DOHH2 (cell line): ENCODE data around the gene EPB41L5.

ENCODE experiments used
- EZH2phosphoT487 ChIP-seq: fragments of 200-600 bp; sonication (generic); IDR thresholded peaks from 2 replicates; pipeline ENCODE4 v1.6.1; 2017; ENCODE audit warnings: borderline replicate concordance, mild to moderate bottlenecking, antibody characterized with exemption, low read length, moderate library complexity, mixed read lengths
- TF ChIP-seq, protein P1 (sequence below): fragments of 200-600 bp; sonication (generic); IDR thresholded peaks from one replicate; pipeline ENCODE4 v1.5.1; 2014; ENCODE audit warnings: antibody characterized with exemption, mild to moderate bottlenecking, low read depth, low read length; ENCODE audit not compliant: poor library complexity, severe bottlenecking

DNA sequence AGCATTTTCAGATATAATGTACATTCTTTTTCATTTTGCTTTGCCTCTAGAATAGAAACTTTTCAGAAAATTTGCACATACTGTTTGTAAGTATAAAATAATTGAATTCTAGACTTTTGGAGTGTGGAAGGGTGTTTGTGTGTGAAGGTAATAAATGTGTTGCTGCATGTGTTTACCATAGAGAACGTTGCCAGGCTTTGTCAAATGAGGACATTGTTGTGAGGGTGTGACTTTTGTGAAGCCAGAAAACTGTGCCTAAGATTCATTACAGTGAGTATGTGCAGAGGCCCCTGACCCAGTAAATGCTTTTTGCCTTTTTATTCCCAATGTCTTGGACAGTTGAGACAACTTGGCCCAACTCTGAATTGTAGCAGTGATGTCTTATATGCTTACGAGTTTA lies 30.4 kb upstream of the EPB41L5 start:
- TF ChIP-seq, protein P1, sequence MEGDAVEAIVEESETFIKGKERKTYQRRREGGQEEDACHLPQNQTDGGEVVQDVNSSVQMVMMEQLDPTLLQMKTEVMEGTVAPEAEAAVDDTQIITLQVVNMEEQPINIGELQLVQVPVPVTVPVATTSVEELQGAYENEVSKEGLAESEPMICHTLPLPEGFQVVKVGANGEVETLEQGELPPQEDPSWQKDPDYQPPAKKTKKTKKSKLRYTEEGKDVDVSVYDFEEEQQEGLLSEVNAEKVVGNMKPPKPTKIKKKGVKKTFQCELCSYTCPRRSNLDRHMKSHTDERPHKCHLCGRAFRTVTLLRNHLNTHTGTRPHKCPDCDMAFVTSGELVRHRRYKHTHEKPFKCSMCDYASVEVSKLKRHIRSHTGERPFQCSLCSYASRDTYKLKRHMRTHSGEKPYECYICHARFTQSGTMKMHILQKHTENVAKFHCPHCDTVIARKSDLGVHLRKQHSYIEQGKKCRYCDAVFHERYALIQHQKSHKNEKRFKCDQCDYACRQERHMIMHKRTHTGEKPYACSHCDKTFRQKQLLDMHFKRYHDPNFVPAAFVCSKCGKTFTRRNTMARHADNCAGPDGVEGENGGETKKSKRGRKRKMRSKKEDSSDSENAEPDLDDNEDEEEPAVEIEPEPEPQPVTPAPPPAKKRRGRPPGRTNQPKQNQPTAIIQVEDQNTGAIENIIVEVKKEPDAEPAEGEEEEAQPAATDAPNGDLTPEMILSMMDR: no peak
- TF ChIP-seq EZH2phosphoT487: no peak
